ENCODE measurements around the gene ADAM12. TPM values are rescaled to one million over a fixed set of nuclear protein-coding genes. Genes with fewer than 3 reads are reported as not detected.

ADAM12 gene
- total and polyA plus RNA-seq, 10 of the 15 experiments (the other 5 are each of a cell fraction or from before 2014, with no cell fraction given): under 0.01 to 0.62 (median 0.04) TPM; not detected in 5

- no TSS peak for BruUV-seq (replicated peaks)
- intact Hi-C loops (cut with micrococcal nuclease; ENCODE audit: unreplicated experiment): no loop called here
- POLR2A ChIA-PET: no interaction called here
- TF ChIP-seq RFX5 (IDR thresholded peaks at IDR 0.05; ENCODE audit: low read depth, low read length) (no peak), FOXK2 (IDR thresholded peaks at IDR 0.05) (no peak)
- FAIRE-seq: no peak
- CTCF ChIA-PET: interaction anchor here (0.6 to 0.9 kb wide), 2 partner anchors 142 to 497 kb away, joined by 3 read pairs; no protein-coding TSS in a partner anchor
- no peak for DNase-seq (ENCODE audit: low read depth, low spot score)
- Histone ChIP-seq H3K79me2 (ENCODE audit: control insufficient read depth, insufficient read depth, low read length) (no peaks in the 10 kb centered on the region), H3K9ac (ENCODE audit: control insufficient read depth, insufficient read depth, low read length) (no peak overlapping the region), H3K27ac (ENCODE audit: control insufficient read depth, insufficient read depth) (no peak overlapping the region), H3K4me2 (ENCODE audit: control insufficient read depth, insufficient read depth) (no peak overlapping the region), H3K4me1 (ENCODE audit: control insufficient read depth, insufficient read depth, low read length) (no peaks in the 10 kb centered on the region), H3K9me3 (replicated peaks; ENCODE audit: control insufficient read depth, insufficient read depth, low read length) (no peaks in the 10 kb centered on the region), H3K36me3 (ENCODE audit: control insufficient read depth in 2 of 2, insufficient read depth in 2 of 2, low read length in 1 of 2) (no peaks in the 10 kb centered on the region), H2AFZ (ENCODE audit: control insufficient read depth, low read depth, low read length) (no peak overlapping the region), H4K20me1 (ENCODE audit: control insufficient read depth, insufficient read depth) (no peaks in the 10 kb centered on the region), H3K27me3 (replicated peaks in 1 of 2; ENCODE audit: control insufficient read depth in 2 of 2, insufficient read depth in 2 of 2, low read length in 1 of 2) (no peaks in the 10 kb centered on the region), H3K4me3 (no peak overlapping the region)
- in situ Hi-C loops (cut with MboI): no loop called here
- RAD21 ChIA-PET (ENCODE audit: unreplicated experiment): no interaction called here
- SMC1A ChIA-PET (ENCODE audit: uncharacterized antibody, unreplicated experiment): interaction anchor here (1.1 kb wide), 1 partner anchor 35 kb away, joined by 3 read pairs; no protein-coding TSS in a partner anchor
- ATAC-seq: no peak
- 0% methylated on average over 2 of the region's 2 CpGs for WGBS (ENCODE audit: insufficient coverage, insufficient replicate concordance, low lambda C conversion rate, missing lambda C conversion rate)
Observed at GRCh38 chr10:126006906-126007305, 381.4 kb downstream of the ADAM12 start.

- H3K79me2 ChIP-seq (ENCODE audit: control insufficient read depth, insufficient read depth, low read length): no peaks in the 10 kb centered on the region
- no peaks in the 10 kb centered on the region for H3K36me3 ChIP-seq (ENCODE audit: control insufficient read depth in 2 of 2, insufficient read depth in 2 of 2, low read length in 1 of 2)
- no peak overlapping the region for H3K4me2 ChIP-seq (ENCODE audit: control insufficient read depth, insufficient read depth)
- FAIRE-seq: no peak
- BruUV-seq (replicated peaks): no TSS peak
- no peaks in the 10 kb centered on the region for H3K4me1 ChIP-seq (ENCODE audit: control insufficient read depth, insufficient read depth, low read length)
- RAD21 ChIA-PET (ENCODE audit: unreplicated experiment): no interaction called here
- no peak for DNase-seq (ENCODE audit: low read depth, low spot score)
- H2AFZ ChIP-seq (ENCODE audit: control insufficient read depth, low read depth, low read length): no peak overlapping the region
- no peaks in the 10 kb centered on the region for H3K9me3 ChIP-seq (replicated peaks; ENCODE audit: control insufficient read depth, insufficient read depth, low read length)
- H3K9ac ChIP-seq (ENCODE audit: control insufficient read depth, insufficient read depth, low read length): no peak overlapping the region
- in situ Hi-C loops (cut with MboI) (no loop called here), intact Hi-C loops (cut with micrococcal nuclease; ENCODE audit: unreplicated experiment) (no loop called here)
- SMC1A ChIA-PET (ENCODE audit: uncharacterized antibody, unreplicated experiment): no interaction called here
- POLR2A ChIA-PET: no interaction called here
- H3K4me3 ChIP-seq: no peak overlapping the region
- no peak overlapping the region for H3K27ac ChIP-seq (ENCODE audit: control insufficient read depth, insufficient read depth)
- TF ChIP-seq RCOR1 (conservative IDR thresholded peaks at IDR 0.05; ENCODE audit: low read depth, low read length): no peak
- TF ChIP-seq RBBP5 (conservative IDR thresholded peaks at IDR 0.05): no peak
- TF ChIP-seq TARDBP (IDR thresholded peaks at IDR 0.05; ENCODE audit: borderline replicate concordance): no peak
- no peak for TF ChIP-seq KDM1A (IDR thresholded peaks at IDR 0.05; ENCODE audit: borderline replicate concordance)
- no peak for TF ChIP-seq TCF7 (IDR thresholded peaks at IDR 0.05; ENCODE audit: borderline replicate concordance)
- 34% methylated on average over 4 of the region's 5 CpGs for WGBS (ENCODE audit: insufficient coverage, insufficient replicate concordance, low lambda C conversion rate, missing lambda C conversion rate)
- ATAC-seq: no peak
- no peaks in the 10 kb centered on the region for H3K27me3 ChIP-seq (replicated peaks in 1 of 2; ENCODE audit: control insufficient read depth in 2 of 2, insufficient read depth in 2 of 2, low read length in 1 of 2)
- CTCF ChIA-PET: no interaction called here
- no peaks in the 10 kb centered on the region for H4K20me1 ChIP-seq (ENCODE audit: control insufficient read depth, insufficient read depth)
Observed at GRCh38 chr10:126006264-126006663, 382.0 kb downstream of the ADAM12 start.

All from GM12878 (cell line).